Fibroblast of skin of abdomen (primary cell): ENCODE results near the gene SNX13.

Source experiments
- DNase-seq: peaks from one replicate; pipeline ENCODE4 v3.0.0-alpha.2; 2013

Gene SNX13

DNA sequence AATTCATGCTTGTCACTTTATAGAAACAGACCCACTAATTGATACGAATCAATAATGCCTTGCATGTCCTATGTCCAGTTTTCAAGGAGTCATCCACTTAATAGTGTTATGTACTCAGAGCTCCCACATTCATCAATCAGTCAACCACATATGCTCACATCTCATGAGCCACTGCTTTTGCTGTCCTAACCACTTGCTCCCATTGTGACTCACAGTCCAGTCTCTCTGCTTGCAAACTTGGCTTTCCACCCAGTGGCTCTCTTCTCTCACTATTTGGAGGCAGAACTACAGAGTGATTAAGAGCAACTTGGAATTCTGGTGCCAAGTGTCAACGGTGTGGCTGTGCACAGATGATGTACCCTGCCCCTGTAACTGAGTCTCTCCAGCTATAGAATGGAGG lies 166.0 kb downstream of the SNX13 start:
- peak; percentile 78 for DNase-seq

- DNase-seq: peak; percentile 76
Observed at GRCh38 chr7:17773289-17773626, 167.0 kb downstream of the SNX13 start.

- no peak for DNase-seq
Observed at GRCh38 chr7:17772581-17773288, 167.6 kb downstream of the SNX13 start.

- DNase-seq: no peak
Observed at GRCh38 chr7:17771901-17772408, 168.3 kb downstream of the SNX13 start.

- no peak for DNase-seq
Observed at GRCh38 chr7:17770710-17771375, 169.5 kb downstream of the SNX13 start.

DNA sequence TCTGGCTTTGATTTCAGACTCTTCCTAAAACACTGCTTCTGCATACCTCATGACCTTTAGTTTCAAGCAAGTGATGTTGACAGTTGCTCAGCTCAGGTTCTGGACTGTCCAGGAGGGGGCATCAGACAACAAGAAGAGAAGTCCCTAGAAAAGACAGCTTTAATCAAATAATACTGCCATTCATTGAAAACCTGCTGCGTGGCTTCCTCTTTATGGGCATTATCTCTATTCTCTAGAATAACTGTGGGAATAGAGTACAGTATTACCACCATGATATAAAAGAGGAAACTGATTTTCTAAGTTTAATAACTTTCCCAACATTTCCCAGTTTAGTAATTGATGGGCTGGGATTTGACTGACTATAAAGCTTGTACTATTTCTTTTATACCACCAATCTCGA lies 170.4 kb downstream of the SNX13 start:
- DNase-seq: peak; percentile 66

DNA sequence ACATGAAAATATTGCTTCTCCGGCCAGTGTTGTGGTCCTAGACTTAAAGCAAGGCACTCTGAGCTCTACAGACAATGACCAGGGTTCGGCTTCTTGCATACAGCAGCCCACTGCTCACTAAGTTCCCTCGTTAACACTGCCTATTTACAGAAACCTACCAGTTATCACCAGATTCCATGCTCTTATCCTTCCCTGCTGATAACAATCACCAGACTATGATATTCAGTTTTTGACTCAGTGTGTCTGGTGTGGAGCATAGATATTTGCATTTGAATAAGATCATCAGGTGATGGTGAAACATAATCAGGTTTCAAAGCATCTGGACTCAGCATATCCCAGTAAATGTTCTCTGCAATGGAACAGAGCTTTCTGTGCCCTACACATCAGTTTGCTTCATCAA lies 182.3 kb downstream of the SNX13 start:
- DNase-seq: no peak

DNA sequence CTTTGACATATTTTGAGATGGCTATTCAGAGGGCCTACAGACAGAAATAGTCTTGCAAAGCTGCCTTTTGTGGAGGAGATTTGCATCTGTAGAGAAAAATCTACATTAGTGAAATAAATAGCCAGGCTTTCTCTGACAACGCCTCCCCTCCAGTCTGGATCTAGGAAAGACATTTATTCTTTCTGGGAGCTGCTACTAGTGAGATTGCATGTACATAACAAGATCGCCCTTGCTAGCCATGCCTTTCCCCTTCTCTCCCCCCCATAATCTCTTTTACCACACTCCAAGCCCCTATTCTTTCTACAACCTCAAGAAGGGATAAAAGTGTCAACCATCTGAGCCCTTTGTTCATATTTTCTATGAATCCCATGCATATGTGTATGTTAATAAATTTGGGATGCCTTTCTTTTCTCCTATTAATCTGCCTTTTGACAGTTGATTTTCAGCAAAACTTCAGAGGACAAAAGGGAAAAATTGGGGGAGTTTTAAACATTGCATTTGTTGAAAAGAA lies 194.2 kb downstream of the SNX13 start:
- no peak for DNase-seq

GRCh38 chr7:17745610-17746009 lies 194.7 kb downstream of the SNX13 start:
- DNase-seq: no peak

GRCh38 chr7:17743316-17743715 lies 197.0 kb downstream of the SNX13 start:
- no peak for DNase-seq

- DNase-seq: no peak
Observed at GRCh38 chr7:17741426-17741825, 198.9 kb downstream of the SNX13 start.
